HG02642 (cell line): ENCODE results near the gene DSG4.
"Not testable (repeated sequence)": the region's sequence is repeated elsewhere in the genome, so short reads cannot be mapped to it uniquely, and the experiment has no call there.

Experiments used
- ATAC-seq: cut with Tn5 transposase; IDR thresholded peaks from one replicate; pipeline ENCODE4 v1.9.1; 2021; ENCODE audit warnings: mild to moderate bottlenecking; ENCODE audit not compliant: unreplicated experiment, poor library complexity

The DSG4 gene

GRCh38 chr18:31376477-31376876 lies at the start of gene DSG4:
Gene DSG4 (plus strand): TSS chr18:31376777. CDS start chr18:31376912, 135 bp downstream.
- no peak for ATAC-seq

- ATAC-seq = no peak
Measured at GRCh38 chr18:31329787-31330438, 46.7 kb upstream of the DSG4 start.

- no peak for ATAC-seq
Measured at GRCh38 chr18:31343454-31343853, 33.1 kb upstream of the DSG4 start.

GRCh38 chr18:31353336-31353735 lies 23.2 kb upstream of the DSG4 start:
- not testable (repeated sequence) for ATAC-seq

GRCh38 chr18:31354990-31355389 lies 21.6 kb upstream of the DSG4 start:
- no peak for ATAC-seq

- ATAC-seq = no peak
Measured at GRCh38 chr18:31356025-31356424, 20.6 kb upstream of the DSG4 start.

GRCh38 chr18:31364190-31364589 lies 12.4 kb upstream of the DSG4 start:
- no peak for ATAC-seq

GRCh38 chr18:31369478-31369877 lies 7.1 kb upstream of the DSG4 start:
- ATAC-seq = no peak

- ATAC-seq = no peak
Measured at GRCh38 chr18:31371989-31372388, 4.6 kb upstream of the DSG4 start.

GRCh38 chr18:31373641-31374040 lies 2.9 kb upstream of the DSG4 start:
- ATAC-seq = no peak

GRCh38 chr18:31380912-31381311 lies 4.3 kb downstream of the DSG4 start:
- ATAC-seq = no peak

GRCh38 chr18:31382107-31382506 lies 5.5 kb downstream of the DSG4 start:
- no peak for ATAC-seq

GRCh38 chr18:31386741-31387140 lies 10.2 kb downstream of the DSG4 start:
- ATAC-seq = no peak

GRCh38 chr18:31393286-31393685 lies 16.7 kb downstream of the DSG4 start:
- ATAC-seq = no peak

- no peak for ATAC-seq
Measured at GRCh38 chr18:31396796-31397612, 20.4 kb downstream of the DSG4 start.

- no peak for ATAC-seq
Measured at GRCh38 chr18:31398191-31398590, 21.6 kb downstream of the DSG4 start.

- no peak for ATAC-seq
Measured at GRCh38 chr18:31399306-31400032, 22.9 kb downstream of the DSG4 start.

- no peak for ATAC-seq
Measured at GRCh38 chr18:31401156-31402025, 24.8 kb downstream of the DSG4 start.

- no peak for ATAC-seq
Measured at GRCh38 chr18:31402026-31402373, 25.4 kb downstream of the DSG4 start.

- no peak for ATAC-seq
Measured at GRCh38 chr18:31403409-31403808, 26.8 kb downstream of the DSG4 start.
